ENCODE results near the gene HIVEP3.

- no peak for TF ChIP-seq CTCF (IDR thresholded peaks at IDR 0.05; ENCODE audit: insufficient read depth, low read depth, low read length)
- TF ChIP-seq EZH2 (IDR thresholded peaks at IDR 0.05; ENCODE audit: insufficient read depth, low read length) = no peak
These were observed 409.5 kb downstream of the HIVEP3 start for GRCh38 chr1:41509270-41509671.

All from astrocyte (in vitro differentiated cells and primary cell).